B cell (primary cell): Measurements from ENCODE around the gene TRIAP1.
"Not testable (repeated sequence)": the region's sequence is repeated elsewhere in the genome, so short reads cannot be mapped to it uniquely, and the experiment has no call there.

Experiments used
- CTCF ChIP-seq: fragments of 200-600 bp; IDR thresholded peaks from one replicate; pipeline ENCODE4 v1.8.0; 2022; ENCODE audit warnings: antibody characterized with exemption, mild to moderate bottlenecking
- EZH2 ChIP-seq: IDR thresholded peaks from 2 replicates; pipeline ENCODE4 v1.6.1; 2012; ENCODE audit warnings: borderline replicate concordance, low read depth, mild to moderate bottlenecking, moderate library complexity, low read length; ENCODE audit not compliant: insufficient read depth, poor library complexity, severe bottlenecking

- not testable (repeated sequence) for TF ChIP-seq EZH2, CTCF
These were observed 6.3 kb upstream of the TRIAP1 start for GRCh38 chr12:120452524-120452923.
